ENCODE data around the gene TTLL8. TPM values are rescaled to one million over a fixed set of nuclear protein-coding genes. Genes with fewer than 3 reads are reported as not detected.

The TTLL8 gene
- total RNA-seq, 4 donors from 2014 or later = not detected

DNA sequence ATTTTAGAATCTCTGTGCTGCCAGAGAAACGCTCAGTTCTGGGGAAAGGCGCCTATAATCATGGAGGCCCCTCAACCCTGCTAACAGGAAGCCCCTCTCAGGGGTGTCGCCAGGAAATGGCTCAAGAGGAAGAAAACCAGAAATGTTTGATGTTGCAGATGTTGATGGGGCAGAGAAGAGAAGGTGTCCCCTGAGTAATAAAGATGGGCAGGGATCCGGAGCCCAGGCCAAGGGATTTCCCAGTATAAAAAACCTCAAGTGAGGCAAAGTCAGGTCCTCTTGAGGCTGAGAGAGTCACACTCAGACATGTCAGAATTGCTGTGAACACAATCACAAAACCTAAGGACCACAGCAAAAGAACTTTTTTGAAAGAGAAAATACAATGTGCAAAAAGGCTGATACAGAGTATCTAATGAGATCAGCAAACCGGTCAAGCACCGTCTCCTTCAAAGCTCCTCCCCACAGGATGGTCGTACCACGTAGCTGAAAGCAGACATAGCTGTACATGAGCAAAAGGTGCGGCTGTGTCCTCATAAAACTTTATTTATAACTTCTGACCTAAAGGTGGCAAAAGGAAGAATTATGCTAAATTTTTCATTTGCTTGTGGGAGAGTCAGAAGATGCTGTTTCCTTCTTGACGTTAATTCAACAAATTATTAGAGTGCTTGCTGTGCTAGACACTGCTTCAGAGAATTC is 43.9 kb upstream of the TTLL8 start:
- 80 to 81% methylated on average over 9 of the region's 10 CpGs for WGBS, 2 donors
- no peak overlapping the region for H3K27ac ChIP-seq
- H3K9me3 ChIP-seq = no peaks in the 10 kb centered on the region
- H3K36me3 ChIP-seq = no peaks in the 10 kb centered on the region
- no peak for TF ChIP-seq POLR2A (IDR thresholded peaks at IDR 0.05)
- TF ChIP-seq, protein P1, sequence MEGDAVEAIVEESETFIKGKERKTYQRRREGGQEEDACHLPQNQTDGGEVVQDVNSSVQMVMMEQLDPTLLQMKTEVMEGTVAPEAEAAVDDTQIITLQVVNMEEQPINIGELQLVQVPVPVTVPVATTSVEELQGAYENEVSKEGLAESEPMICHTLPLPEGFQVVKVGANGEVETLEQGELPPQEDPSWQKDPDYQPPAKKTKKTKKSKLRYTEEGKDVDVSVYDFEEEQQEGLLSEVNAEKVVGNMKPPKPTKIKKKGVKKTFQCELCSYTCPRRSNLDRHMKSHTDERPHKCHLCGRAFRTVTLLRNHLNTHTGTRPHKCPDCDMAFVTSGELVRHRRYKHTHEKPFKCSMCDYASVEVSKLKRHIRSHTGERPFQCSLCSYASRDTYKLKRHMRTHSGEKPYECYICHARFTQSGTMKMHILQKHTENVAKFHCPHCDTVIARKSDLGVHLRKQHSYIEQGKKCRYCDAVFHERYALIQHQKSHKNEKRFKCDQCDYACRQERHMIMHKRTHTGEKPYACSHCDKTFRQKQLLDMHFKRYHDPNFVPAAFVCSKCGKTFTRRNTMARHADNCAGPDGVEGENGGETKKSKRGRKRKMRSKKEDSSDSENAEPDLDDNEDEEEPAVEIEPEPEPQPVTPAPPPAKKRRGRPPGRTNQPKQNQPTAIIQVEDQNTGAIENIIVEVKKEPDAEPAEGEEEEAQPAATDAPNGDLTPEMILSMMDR (IDR thresholded peaks at IDR 0.05) = no peak
- DNase-seq = no peak
- H3K27me3 ChIP-seq = no peaks in the 10 kb centered on the region
- H3K4me3 ChIP-seq = no peak overlapping the region
- H3K4me1 ChIP-seq = peaks cover 0 to 9% (median 0%) of the 10 kb centered on the region in 3 donors
- intact Hi-C loops (cut with DNase I) = no loop called here

DNA sequence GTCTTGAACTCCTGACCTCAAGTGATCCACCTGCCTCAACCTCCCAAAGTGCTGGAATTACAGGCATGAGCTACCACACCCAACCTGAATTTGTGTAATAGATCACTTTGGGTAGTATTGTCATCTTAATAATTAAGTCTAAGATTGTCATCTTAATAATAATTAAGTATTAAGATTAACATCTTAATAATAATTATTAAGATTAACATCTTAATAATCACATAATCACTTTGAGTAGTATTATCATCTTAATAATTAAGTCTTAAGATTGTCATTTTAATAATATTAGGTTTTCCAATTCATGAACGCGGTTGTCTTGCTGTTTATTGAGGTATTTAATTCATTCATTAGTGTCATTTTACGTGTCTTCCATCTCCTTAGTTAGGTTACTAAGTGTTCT is 40.0 kb upstream of the TTLL8 start:
- intact Hi-C loops (cut with DNase I) = no loop called here
- H3K27me3 ChIP-seq = peaks cover 0 to 16% (median 0%) of the 10 kb centered on the region in 4 donors
- TF ChIP-seq POLR2A (IDR thresholded peaks at IDR 0.05) = no peak
- TF ChIP-seq, protein P1 (IDR thresholded peaks at IDR 0.05) = no peak
- H3K9me3 ChIP-seq = no peaks in the 10 kb centered on the region
- no peaks in the 10 kb centered on the region for H3K36me3 ChIP-seq
- WGBS, 2 donors = 91 to 95% methylated on average over 3 of the region's 3 CpGs
- DNase-seq = no peak
- H3K4me3 ChIP-seq = no peak overlapping the region
- no peak overlapping the region for H3K27ac ChIP-seq
- no peaks in the 10 kb centered on the region for H3K4me1 ChIP-seq

DNA sequence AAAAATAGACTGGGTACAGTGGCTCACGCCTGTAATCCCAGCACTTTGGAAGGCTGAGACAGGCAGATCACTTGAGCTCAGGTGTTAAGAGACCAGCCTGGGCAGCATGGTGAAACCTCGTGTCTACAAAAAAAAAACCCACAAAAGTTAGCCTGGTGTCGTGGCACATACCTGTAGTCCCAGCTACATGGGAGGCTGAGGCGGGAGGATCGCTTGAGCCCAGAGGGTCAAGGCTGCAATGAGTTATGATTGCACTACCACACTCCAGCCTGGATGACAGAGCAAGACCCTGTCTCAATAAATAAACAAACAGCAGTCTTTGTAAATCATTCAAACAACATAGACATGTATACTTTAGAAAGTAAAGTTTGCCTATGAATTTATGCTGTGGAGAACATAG is 34.2 kb upstream of the TTLL8 start:
- intact Hi-C loops (cut with DNase I) = no loop called here

DNA sequence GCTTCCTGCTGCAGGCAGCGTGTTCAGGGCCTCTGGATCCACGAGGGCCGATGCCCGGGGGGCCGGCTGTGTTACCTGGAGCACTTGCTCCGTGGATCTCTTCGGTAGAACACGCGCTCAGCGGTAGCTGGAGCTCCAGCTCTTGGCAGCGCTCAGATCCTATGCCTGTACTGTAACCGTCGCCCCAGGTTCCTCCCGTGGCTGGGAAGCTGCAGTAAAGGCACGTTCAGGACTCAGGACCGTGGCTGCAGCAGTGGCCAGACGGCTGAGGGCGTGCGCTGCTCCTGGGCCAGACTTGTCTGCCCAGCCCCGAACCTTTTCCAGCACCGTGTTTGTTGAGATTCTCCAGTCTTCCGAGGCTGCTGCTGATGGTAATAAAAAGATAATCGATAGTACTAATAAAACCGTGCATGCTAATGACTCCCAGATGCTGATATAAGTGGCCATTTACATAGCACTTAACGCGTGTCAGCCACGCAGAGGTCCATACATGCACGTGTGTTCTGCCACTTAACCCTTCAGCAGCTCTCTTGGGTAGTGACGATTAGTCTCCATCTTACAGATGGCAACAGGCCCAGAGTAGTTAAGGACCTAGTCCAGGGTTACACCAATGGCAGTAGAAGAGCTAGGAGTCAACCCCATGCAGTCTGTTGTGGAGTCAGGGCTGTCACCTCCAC is 33.1 kb upstream of the TTLL8 start:
- H3K27me3 ChIP-seq = peaks cover 0 to 19% (median 0%) of the 10 kb centered on the region in 4 donors
- no peaks in the 10 kb centered on the region for H3K9me3 ChIP-seq
- TF ChIP-seq, protein P1 (IDR thresholded peaks at IDR 0.05) = no peak
- TF ChIP-seq POLR2A (IDR thresholded peaks at IDR 0.05) = no peak
- no peaks in the 10 kb centered on the region for H3K4me1 ChIP-seq
- no peaks in the 10 kb centered on the region for H3K36me3 ChIP-seq
- no peak overlapping the region for H3K4me3 ChIP-seq
- intact Hi-C loops (cut with DNase I) = no loop called here
- 63 to 82% methylated on average over 6 to 24 of the region's 29 CpGs for WGBS, 2 donors
- no peak overlapping the region for H3K27ac ChIP-seq
- DNase-seq = no peak

More for the DNA sequence above, 34.2 kb upstream of the TTLL8 start:
- Histone ChIP-seq H3K4me1 (no peaks in the 10 kb centered on the region), H3K27me3 (peaks cover 0 to 23% (median 0%) of the 10 kb centered on the region in 4 donors), H3K27ac (no peak overlapping the region), H3K36me3 (no peaks in the 10 kb centered on the region), H3K9me3 (no peaks in the 10 kb centered on the region), H3K4me3 (no peak overlapping the region)
- 50 to 51% methylated on average over 1 to 5 of the region's 5 CpGs for WGBS, 2 donors
- TF ChIP-seq, protein P1 (IDR thresholded peaks at IDR 0.05) = no peak
- no peak for TF ChIP-seq POLR2A (IDR thresholded peaks at IDR 0.05)
- no peak for DNase-seq

DNA sequence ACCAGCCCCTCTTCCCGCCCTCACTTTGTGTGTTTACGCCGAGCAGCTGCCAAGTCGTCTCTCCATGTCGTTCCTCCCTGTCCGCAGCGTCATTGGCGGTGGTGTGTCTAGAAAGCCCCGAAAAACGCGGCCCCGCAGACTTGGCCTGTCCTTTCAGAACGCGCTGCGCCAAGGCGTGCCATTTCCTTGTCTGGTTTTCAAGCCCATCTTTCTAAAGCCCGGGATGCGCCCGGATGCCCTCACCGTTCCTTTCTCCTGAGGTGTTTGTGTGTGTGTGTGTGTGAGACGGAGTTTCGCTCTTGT is 32.3 kb upstream of the TTLL8 start:
- no peak overlapping the region for H3K27ac ChIP-seq
- WGBS, 2 donors = 92 to 96% methylated on average over 15 to 22 of the region's 22 CpGs
- H3K36me3 ChIP-seq = no peaks in the 10 kb centered on the region
- H3K27me3 ChIP-seq = peaks cover 0 to 16% (median 0%) of the 10 kb centered on the region in 4 donors
- no peak for TF ChIP-seq POLR2A (IDR thresholded peaks at IDR 0.05)
- TF ChIP-seq, protein P1 (IDR thresholded peaks at IDR 0.05) = no peak
- H3K4me3 ChIP-seq = no peak overlapping the region
- DNase-seq = no peak
- no peaks in the 10 kb centered on the region for H3K4me1 ChIP-seq
- intact Hi-C loops (cut with DNase I) = no loop called here
- no peaks in the 10 kb centered on the region for H3K9me3 ChIP-seq
